HepG2 (cell line): Measurements from ENCODE around the gene SLC17A9. TPM values are rescaled to one million over a fixed set of nuclear protein-coding genes. Genes with fewer than 3 reads are reported as not detected.

Source experiments
- AGO1 ChIP-seq: fragments of 200-400 bp; formaldehyde crosslinking; IDR thresholded peaks from 2 replicates; pipeline ENCODE4 v1.6.1; 2017; ENCODE audit warnings: mild to moderate bottlenecking, low read depth, low read length, moderate library complexity; ENCODE audit not compliant: poor library complexity, severe bottlenecking
- IRF2 ChIP-seq: IDR thresholded peaks from 2 replicates; pipeline ENCODE4 v1.6.1; 2018; ENCODE audit warnings: missing genetic modification reagents, missing compliant biosample characterization
- NR1H2 ChIP-seq: sonication (generic); formaldehyde crosslinking; IDR thresholded peaks from 2 replicates; pipeline ENCODE4 v1.8.1; 2022; ENCODE audit warnings: low read depth, missing genetic modification reagents, borderline replicate concordance
- NRL ChIP-seq: sonication (generic); formaldehyde crosslinking; IDR thresholded peaks from 2 replicates; pipeline ENCODE4 v1.5.0; 2020; ENCODE audit warnings: missing genetic modification reagents, mild to moderate bottlenecking, moderate library complexity, borderline replicate concordance
- POLR2A ChIP-seq, 2 experiments: IDR thresholded peaks; 2 replicates each; pipeline ENCODE4 v1.6.1; 2011; ENCODE audit warnings: low read depth in 2 of 2, low read length in 2 of 2, mild to moderate bottlenecking in 1 of 2, moderate library complexity in 1 of 2; ENCODE audit not compliant: insufficient read depth in 1 of 2
- PRMT3 ChIP-seq: sonication (generic); formaldehyde crosslinking; IDR thresholded peaks from 2 replicates; pipeline ENCODE4 v1.8.1; 2022; ENCODE audit warnings: low read depth, mild to moderate bottlenecking, moderate library complexity, missing genetic modification reagents, borderline replicate concordance
- REL ChIP-seq: sonication (generic); formaldehyde crosslinking; conservative IDR thresholded peaks from 2 replicates; pipeline ENCODE4 v1.8.0; 2022; ENCODE audit warnings: mild to moderate bottlenecking, missing genetic modification reagents, moderate library complexity
- REXO4 ChIP-seq: sonication (generic); formaldehyde crosslinking; IDR thresholded peaks from 2 replicates; pipeline ENCODE4 v1.8.0; 2022; ENCODE audit warnings: missing genetic modification reagents, mild to moderate bottlenecking, borderline replicate concordance
- SMARCE1 ChIP-seq: fragments of 450-650 bp; IDR thresholded peaks from 2 replicates; pipeline ENCODE4 v1.6.1; 2017; ENCODE audit warnings: borderline replicate concordance
- ZFP62 ChIP-seq: sonication (generic); formaldehyde crosslinking; IDR thresholded peaks from 2 replicates; pipeline ENCODE4 v1.4.0; 2020; ENCODE audit warnings: missing genetic modification reagents
- ZNF232 ChIP-seq: sonication (generic); formaldehyde crosslinking; IDR thresholded peaks from 2 replicates; pipeline ENCODE4 v1.4.0; 2020; ENCODE audit warnings: missing genetic modification reagents, borderline replicate concordance
- polyA plus RNA-seq, 8 experiments: library from polyadenylated mRNA; depleted of rRNA in 3 of 8; stranded (reverse) in 7 of 8; unstranded in 1 of 8; fragments of >200 nt; fragmentation: Illumina TruSeq in 4 of 8; extraction: Trizol in 4 of 8; gene quantifications; 2 replicates each; pipeline versions ENCODE4 v1.2.1 to v1.2.3, GENCODE V29; 2011 to 2016; ENCODE audit warnings: low read depth in 4 of 8, missing spikeins in 1 of 8, mixed read lengths in 1 of 8; ENCODE audit not compliant: insufficient read depth in 1 of 8
- total RNA-seq, 5 experiments: library from RNA; depleted of rRNA; stranded (reverse); fragments of >200 nt; fragmentation: Illumina TruSeq; extraction: Trizol; gene quantifications; 2 replicates each; pipeline ENCODE4 v1.2.3, GENCODE V29; 2016; ENCODE audit warnings: low read depth in 1 of 5
- TF ChIP-seq, protein P1 (sequence below): sonication (generic); formaldehyde crosslinking; IDR thresholded peaks from 2 replicates; pipeline ENCODE4 v1.4.0; 2020; ENCODE audit warnings: missing genetic modification reagents, borderline replicate concordance
- TF ChIP-seq, protein P2 (sequence below): sonication (generic); formaldehyde crosslinking; IDR thresholded peaks from 2 replicates; pipeline ENCODE4 v1.5.0; 2020; ENCODE audit warnings: missing genetic modification reagents
- TF ChIP-seq, protein P3 (sequence below): sonication (generic); formaldehyde crosslinking; IDR thresholded peaks from 2 replicates; pipeline ENCODE4 v1.8.0; 2022; ENCODE audit warnings: mild to moderate bottlenecking, missing genetic modification reagents
- TF ChIP-seq, protein P4 (sequence below): sonication (generic); formaldehyde crosslinking; IDR thresholded peaks from 2 replicates; pipeline ENCODE4 v1.8.1; 2023; ENCODE audit warnings: missing genetic modification reagents, inconsistent platforms, borderline replicate concordance

The SLC17A9 gene
- total and polyA plus RNA-seq, 2 of the 13 experiments (the other 11 are each of a cell fraction or from before 2014, with no cell fraction given) = 110 to 191 TPM

DNA sequence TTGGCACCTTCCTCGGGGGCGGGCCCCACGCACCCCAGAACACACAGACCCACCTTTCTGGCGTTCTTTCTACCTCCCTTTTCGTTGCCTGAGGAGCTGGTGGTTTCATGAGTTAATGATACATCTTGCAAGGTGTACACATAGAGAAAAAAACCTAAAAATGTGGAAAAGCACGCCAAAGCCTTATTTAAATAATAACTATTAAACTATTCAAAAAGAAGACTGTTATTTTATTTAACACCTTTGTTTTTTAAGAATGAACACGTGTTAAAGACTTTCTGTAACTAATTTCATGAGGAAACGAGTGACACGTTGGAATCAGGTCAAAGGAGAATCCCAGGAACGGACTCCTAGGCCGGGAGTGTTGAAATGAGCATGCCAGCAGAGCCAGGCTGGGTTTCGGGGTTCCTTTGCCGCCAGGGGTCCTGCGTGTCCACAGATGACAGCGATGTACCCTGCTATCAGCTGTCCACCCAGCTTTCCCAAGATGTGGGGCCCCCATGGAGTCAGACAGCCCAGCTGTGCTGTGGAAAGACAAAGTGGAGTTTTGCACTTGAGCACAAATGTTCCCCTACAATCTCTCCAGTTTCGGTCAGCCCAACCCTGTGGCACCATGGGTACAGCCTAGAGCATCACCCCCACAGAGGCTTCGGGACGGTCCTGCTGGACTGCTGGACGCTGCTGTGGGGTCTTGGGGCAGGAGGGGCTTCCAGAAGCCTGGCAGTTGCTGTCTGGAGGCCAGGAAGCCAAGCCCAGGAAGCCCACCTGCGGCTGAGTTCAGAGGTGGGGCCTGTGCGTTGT, 16.1 kb downstream of the SLC17A9 start (continued):
- TF ChIP-seq PRMT3 (CRISPR knock-in tag) (peak; percentile 93; the same call in 1 of the 2 replicates), SMARCE1 (no peak), NRL (CRISPR knock-in tag) (peak; percentile 76; the same call in 1 of the 2 replicates), ZNF232 (CRISPR knock-in tag) (peak; percentile 84), ZFP62 (peak; percentile 63; the same call in 1 of the 2 replicates), POLR2A (IDR thresholded peaks at IDR 0.05; ENCODE audit: insufficient read depth in 1 of 2, low read depth in 2 of 2, low read length in 2 of 2) (peak; percentile 17 to 69; a peak in 2 of 4 replicates), REL (CRISPR knock-in tag) (peak; percentile 57; the same call in 1 of the 2 replicates), REXO4 (no peak; the same call in 1 of the 2 replicates), AGO1 (peak; percentile 99), NR1H2 (CRISPR knock-in tag) (no peak), IRF2 (CRISPR knock-in tag) (no peak)
- TF ChIP-seq, protein P1, sequence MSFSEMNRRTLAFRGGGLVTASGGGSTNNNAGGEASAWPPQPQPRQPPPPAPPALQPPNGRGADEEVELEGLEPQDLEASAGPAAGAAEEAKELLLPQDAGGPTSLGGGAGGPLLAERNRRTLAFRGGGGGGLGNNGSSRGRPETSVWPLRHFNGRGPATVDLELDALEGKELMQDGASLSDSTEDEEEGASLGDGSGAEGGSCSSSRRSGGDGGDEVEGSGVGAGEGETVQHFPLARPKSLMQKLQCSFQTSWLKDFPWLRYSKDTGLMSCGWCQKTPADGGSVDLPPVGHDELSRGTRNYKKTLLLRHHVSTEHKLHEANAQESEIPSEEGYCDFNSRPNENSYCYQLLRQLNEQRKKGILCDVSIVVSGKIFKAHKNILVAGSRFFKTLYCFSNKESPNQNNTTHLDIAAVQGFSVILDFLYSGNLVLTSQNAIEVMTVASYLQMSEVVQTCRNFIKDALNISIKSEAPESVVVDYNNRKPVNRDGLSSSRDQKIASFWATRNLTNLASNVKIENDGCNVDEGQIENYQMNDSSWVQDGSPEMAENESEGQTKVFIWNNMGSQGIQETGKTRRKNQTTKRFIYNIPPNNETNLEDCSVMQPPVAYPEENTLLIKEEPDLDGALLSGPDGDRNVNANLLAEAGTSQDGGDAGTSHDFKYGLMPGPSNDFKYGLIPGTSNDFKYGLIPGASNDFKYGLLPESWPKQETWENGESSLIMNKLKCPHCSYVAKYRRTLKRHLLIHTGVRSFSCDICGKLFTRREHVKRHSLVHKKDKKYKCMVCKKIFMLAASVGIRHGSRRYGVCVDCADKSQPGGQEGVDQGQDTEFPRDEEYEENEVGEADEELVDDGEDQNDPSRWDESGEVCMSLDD (CRISPR knock-in tag) = peak; percentile 89; the same call in 1 of the 2 replicates
- TF ChIP-seq, protein P2, sequence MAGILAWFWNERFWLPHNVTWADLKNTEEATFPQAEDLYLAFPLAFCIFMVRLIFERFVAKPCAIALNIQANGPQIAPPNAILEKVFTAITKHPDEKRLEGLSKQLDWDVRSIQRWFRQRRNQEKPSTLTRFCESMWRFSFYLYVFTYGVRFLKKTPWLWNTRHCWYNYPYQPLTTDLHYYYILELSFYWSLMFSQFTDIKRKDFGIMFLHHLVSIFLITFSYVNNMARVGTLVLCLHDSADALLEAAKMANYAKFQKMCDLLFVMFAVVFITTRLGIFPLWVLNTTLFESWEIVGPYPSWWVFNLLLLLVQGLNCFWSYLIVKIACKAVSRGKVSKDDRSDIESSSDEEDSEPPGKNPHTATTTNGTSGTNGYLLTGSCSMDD (CRISPR knock-in tag) = peak; percentile 88; the same call in 1 of the 2 replicates
- TF ChIP-seq, protein P3, sequence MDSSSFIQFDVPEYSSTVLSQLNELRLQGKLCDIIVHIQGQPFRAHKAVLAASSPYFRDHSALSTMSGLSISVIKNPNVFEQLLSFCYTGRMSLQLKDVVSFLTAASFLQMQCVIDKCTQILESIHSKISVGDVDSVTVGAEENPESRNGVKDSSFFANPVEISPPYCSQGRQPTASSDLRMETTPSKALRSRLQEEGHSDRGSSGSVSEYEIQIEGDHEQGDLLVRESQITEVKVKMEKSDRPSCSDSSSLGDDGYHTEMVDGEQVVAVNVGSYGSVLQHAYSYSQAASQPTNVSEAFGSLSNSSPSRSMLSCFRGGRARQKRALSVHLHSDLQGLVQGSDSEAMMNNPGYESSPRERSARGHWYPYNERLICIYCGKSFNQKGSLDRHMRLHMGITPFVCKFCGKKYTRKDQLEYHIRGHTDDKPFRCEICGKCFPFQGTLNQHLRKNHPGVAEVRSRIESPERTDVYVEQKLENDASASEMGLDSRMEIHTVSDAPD = no peak
- TF ChIP-seq, protein P4, sequence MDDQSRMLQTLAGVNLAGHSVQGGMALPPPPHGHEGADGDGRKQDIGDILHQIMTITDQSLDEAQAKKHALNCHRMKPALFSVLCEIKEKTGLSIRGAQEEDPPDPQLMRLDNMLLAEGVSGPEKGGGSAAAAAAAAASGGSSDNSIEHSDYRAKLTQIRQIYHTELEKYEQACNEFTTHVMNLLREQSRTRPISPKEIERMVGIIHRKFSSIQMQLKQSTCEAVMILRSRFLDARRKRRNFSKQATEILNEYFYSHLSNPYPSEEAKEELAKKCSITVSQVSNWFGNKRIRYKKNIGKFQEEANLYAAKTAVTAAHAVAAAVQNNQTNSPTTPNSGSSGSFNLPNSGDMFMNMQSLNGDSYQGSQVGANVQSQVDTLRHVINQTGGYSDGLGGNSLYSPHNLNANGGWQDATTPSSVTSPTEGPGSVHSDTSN = peak; percentile 42; the same call in 1 of the 2 replicates
